Cardiac septum (tissue), 1 donor: Measurements from ENCODE around the gene NEDD4L. TPM values are rescaled to one million over a fixed set of nuclear protein-coding genes. Genes with fewer than 3 reads are reported as not detected.

Source experiments
- DNase-seq: peaks from one replicate; pipeline ENCODE4 v3.0.0-alpha.2; 2020; ENCODE audit warnings: low spot score
- intact Hi-C: fragments of 100-400 bp; cut with DNase I; formaldehyde crosslinking; loops from one replicate; pipeline ENCODE4 v1.14.0; 2022
- total RNA-seq: library from RNA; stranded (reverse); fragmentation: NEBNext Ultra II Directional; extraction: Animal tissue kit (Norgen Biotek cat#: 25700); gene quantifications from one replicate; pipeline ENCODE4 v1.2.1, GENCODE V29; 2021
- donor health status: DM: no; HTN: no; CAD: no.

Gene NEDD4L
- total RNA-seq, 1 donor from 2014 or later: 49.3 TPM

DNA sequence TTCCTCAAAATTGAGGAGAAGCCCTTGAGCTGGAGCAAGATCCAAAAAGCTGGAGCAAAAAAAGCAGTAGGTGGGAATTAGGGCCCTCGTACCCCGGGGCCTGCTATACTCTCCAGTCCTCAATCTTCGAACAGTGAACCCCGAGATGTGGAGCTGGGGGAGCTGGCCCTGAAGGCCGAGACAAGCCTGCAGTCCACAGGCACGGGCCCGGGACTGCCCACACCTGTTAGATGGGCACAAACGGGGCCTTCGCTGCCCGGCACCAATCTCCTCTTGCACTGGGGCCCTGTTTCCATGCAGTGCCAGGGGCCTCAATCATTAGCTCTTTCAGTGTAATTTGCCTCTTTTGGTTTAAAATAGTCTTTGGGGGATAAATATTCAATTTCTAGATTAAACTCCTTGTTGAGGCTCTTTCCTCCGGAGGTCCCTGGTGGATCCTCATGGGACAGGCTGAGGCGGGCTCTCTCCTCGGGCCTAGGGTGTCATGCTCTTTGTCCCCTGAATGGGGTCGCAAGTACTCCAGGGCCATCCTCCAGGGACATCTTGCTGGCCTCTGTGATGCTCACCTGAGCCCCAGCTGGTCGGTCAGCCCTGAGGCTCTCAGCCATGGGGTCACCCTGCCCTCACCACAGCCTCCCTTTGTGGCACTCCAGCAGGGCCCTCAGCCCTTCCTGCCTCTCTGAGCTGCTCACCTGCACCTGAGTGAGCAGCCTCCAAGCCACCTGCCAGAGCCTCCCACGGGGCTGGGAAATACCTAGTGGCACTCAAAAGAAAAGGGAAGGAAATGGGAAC is 361.3 kb downstream of the NEDD4L start:
- intact Hi-C loops: no loop called here
- DNase-seq: no peak

DNA sequence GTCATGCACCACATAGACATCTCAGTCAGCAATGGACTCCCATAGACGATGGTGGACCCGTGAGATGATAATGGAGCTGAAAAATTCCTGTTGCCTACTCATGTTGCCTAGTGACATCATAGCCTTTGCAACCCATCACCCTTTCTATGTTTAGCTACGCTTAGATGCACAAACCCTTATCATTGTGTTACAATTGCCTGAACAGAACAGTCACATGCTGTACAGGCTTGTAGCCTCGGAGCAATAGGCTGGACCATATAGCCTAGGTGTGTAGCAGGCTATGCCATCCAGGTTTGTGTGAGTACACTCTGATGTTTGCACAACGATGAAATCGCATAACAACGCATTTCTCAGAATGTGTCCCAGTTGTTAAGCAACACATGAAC is 363.2 kb downstream of the NEDD4L start:
- intact Hi-C loops: no loop called here
- no peak for DNase-seq

DNA sequence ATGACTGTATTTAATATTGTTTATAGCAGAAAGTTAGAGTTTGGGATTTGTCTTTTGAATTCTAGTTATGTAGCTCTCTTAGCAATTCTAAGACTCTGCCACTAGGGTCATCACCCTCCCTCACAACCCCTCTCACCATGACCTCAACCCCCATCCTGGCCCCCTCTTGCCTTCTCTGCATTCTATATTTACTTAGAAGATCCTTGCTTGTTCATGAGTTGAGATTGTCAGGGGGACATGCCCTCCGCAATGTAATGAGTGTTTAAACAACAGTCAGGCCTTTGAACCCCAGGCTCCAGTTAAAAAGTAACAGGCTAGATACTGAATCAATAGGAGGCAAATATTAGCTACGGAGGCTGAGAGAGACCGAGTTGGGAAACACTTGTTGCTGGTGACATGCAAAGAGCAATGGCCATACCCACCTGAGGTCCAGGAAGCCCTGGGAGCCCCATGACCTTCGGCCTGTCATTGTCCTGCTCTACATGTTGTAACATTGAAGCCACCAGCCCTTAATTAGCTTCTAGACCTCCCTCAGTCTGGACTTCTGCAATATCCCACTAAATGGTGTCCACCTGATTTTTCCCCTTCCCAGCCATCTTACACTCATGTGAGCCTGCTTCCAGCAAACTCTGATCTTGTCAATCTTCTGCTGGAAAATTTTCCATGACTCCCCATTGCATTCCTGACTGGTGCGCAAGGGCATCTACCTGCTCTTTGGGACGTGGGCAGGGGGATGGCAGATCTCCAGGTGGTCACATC is 363.8 kb downstream of the NEDD4L start:
- no peak for DNase-seq
- intact Hi-C loops: no loop called here

DNA sequence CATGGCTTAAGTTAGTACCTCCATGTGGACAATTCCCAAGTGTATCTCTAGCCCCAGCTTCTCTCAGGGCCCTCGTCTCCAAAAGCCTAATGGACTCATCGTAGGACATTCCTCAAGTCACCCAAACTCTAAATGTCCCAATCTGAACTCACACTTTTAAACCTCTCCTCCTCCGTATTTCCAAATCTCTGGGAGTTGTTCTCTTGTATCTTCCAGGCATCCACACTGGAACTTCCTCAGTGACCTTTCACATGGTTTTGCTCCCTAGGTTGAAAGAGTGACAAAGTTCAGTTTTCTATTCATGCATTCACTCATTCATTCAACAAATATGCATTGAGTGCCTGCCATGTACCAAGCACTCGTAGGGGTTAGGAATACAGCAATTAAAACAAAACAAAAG is 364.6 kb downstream of the NEDD4L start:
- no peak for DNase-seq
- intact Hi-C loops: no loop called here

GRCh38 chr18:58409802-58410445 is 365.9 kb downstream of the NEDD4L start:
- intact Hi-C loops: no loop called here
- no peak for DNase-seq

DNA sequence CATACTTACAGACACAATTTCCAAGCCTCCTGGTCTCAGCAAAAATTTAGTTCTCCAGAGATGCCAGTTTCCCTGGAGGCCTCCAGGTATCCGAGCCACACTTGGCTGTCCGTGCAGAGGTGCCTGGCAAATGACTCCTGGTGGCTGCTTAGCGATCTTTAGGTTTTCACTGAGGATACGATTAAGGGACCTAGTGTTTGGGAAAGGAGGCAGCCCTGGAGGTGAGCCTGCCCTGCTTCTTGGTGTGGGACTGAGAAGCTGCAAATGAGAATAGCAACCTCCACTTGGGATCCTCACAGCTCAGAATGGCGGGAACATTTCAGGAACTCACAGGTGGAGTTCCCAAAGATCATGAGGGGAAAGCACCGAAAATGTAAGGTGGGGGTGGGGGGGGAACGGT is 367.3 kb downstream of the NEDD4L start:
- intact Hi-C loops: no loop called here
- no peak for DNase-seq

DNA sequence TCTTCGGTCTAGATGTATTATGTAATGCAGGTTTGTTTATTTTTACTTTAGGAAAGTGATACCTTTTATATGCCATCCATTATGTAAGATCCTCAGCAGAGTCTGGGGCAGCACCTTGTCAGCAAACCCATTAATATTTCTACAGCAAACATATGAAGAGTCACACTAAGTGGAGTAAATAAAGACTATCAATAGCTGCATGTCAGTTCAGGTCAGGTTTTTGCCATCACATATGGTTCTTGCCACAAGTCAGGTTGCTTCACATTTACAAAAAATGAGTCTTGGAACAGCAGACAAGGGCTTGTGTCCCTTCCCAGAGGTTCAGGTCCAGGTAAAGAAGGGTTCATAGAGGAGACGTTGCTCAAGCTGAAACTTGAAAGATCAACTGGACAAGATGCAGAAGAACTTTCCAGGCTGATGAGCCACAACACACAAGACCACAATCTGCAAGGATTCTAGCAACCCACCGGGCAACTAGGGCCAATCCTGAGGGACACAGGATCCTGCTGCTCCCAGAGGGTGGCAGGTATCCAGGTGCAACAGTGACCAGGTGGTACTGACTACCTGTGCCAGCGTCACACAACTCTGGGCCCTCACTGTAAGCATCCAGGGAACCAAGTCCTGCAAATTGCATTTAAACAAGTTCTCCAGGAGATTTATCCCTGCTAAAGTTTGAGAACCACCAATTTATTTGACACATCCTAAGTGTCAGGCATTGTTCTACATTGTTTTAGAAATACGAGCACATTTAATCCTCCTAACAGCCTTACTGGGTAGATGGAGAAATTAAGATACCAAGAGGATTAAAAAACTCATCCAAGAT is 369.0 kb downstream of the NEDD4L start:
- intact Hi-C loops: no loop called here

GRCh38 chr18:58413667-58414628 is 369.9 kb downstream of the NEDD4L start:
- intact Hi-C loops: no loop called here
- DNase-seq: no peak

More for the DNA sequence above, 369.0 kb downstream of the NEDD4L start:
- no peak for DNase-seq

GRCh38 chr18:58416014-58416703 is 372.1 kb downstream of the NEDD4L start:
- intact Hi-C loops: no loop called here
- DNase-seq: no peak

DNA sequence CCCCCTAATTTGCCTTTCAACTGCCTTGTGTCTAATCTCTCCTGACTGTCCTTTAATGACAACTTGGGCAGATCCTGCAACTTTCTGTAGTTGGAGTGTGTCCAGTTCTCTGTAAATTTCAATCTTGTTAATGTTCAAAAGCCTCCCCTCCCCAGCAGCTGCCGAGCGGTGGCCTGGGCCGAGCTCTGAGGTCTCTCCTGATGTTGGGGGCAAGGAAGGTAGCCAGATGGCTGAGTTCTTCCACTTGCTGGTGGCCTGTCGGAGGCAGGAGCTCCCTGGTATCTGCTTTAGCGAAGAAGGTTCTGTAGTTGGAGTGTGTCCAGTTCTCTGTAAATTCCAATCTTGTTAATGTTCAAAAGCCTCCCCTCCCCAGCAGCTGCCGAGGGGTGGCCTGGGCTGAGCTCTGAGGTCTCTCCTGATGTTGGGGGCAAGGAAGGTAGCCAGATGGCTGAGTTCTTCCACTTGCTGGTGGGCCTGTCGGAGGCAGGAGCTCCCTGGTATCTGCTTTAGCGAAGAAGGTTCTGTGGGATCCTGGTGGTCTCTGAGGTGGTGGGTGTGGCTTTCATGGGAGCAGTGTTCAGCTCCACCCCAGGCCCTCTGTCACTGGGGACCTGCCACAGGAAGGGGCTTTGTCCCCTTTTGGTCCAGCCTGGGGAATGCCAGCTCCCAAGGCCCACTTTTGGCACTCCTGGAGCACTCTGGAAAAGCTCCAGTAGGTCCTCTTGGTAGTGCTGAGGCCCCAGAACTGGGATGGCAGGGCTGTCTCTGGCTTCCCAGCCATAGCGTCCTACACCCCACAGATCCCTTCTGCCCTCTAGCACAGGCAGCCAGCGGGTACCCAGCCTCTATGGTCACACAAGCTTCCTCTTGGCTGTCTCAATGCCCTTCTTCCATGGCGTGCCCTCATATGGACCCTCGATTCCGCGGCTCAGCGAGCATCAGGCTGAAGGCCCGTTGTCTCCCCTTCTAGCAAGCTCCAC is 373.0 kb downstream of the NEDD4L start:
- no peak for DNase-seq
- intact Hi-C loops: no loop called here

GRCh38 chr18:58417752-58418151 is 373.7 kb downstream of the NEDD4L start:
- no peak for DNase-seq
- intact Hi-C loops: no loop called here

DNA sequence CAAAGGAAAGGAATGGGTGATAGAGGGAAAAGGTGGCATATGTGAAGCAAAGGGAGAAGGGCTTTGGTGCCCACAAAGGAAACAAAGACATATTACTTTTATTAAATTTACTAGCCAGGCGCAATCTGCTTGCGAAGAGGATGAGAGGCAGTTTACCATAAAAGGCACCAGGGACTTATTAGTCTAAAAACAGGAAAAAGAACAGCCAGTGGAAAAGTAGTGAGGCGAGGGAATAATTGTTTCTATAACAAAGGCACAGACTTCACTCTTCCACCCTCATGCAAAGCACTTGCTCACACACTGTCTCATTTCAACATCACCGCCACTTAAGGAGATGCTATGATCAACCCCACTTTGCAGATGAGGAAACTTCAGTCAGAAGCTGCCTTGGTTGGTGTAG is 374.3 kb downstream of the NEDD4L start:
- intact Hi-C loops: no loop called here

GRCh38 chr18:58419587-58420199 is 375.7 kb downstream of the NEDD4L start:
- intact Hi-C loops: no loop called here
- DNase-seq: no peak

More for the DNA sequence above, 374.3 kb downstream of the NEDD4L start:
- DNase-seq: no peak

GRCh38 chr18:58426611-58427010 is 382.6 kb downstream of the NEDD4L start:
- intact Hi-C loops: no loop called here

DNA sequence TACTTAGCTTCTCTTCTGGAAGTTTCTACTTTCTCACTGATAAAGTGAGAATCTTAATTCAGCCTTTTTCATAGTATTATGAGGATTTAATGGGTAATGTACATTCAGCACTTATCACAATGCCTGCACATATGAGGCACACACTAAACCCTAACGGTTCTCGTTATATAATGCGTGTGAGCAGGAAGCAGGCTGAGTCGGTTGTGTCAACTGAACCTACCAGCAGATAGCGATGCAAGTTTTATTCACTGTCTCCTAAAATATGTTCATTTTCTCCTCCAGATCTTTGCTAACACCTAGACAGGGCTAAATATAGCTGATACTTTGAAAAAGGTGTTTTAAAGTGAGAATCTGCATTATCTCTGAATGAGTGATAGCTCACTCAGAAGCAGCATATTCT is 383.3 kb downstream of the NEDD4L start:
- intact Hi-C loops: no loop called here
- no peak for DNase-seq

More at GRCh38 chr18:58426611-58427010, 382.6 kb downstream of the NEDD4L start:
- DNase-seq: no peak

DNA sequence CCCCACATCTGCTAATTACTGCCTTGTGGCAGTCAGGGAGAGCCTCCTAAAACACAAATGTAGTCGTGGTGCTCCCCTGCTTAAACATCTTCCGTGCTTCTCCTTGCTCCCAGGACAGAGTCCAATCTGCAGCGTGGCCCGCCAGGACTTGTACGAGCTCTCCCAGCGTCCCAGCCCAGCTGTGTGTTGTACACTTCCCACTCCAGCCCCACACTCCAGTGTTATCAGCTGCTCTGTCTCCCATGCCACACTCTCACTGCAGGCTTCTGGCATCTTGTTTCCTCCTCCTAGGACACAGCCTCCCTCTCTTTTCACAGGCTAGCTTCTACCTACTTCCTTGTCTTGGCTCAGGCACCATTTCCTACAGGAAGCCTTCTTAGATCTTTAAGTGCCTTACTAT is 385.4 kb downstream of the NEDD4L start:
- DNase-seq: no peak
- intact Hi-C loops: no loop called here
